Effector memory CD4-positive, alpha-beta T cell (primary cell): ENCODE results near the gene RAB11FIP5.
"Not testable (repeated sequence)": the region's sequence is repeated elsewhere in the genome, so short reads cannot be mapped to it uniquely, and the experiment has no call there.

ENCODE experiments used
- DNase-seq, 3 donors: peaks; one replicate each; pipeline ENCODE4 v3.0.0-alpha.2; 2020
- H3K27ac ChIP-seq: 2 replicates; pipeline ENCODE4 v1.7.0; 2013; ENCODE audit warnings: mild to moderate bottlenecking, low read length, moderate library complexity; ENCODE audit not compliant: insufficient read depth, poor library complexity, severe bottlenecking
- H3K27me3 ChIP-seq: replicated peaks from 2 replicates; pipeline ENCODE4 v1.7.0; 2013; ENCODE audit warnings: mild to moderate bottlenecking, low read length; ENCODE audit not compliant: insufficient read depth, control insufficient read depth, poor library complexity, severe bottlenecking
- H3K36me3 ChIP-seq: 2 replicates; pipeline ENCODE4 v1.7.0; 2013; ENCODE audit warnings: mild to moderate bottlenecking, low read length, moderate library complexity; ENCODE audit not compliant: control insufficient read depth, insufficient read depth
- H3K4me1 ChIP-seq: 2 replicates; pipeline ENCODE4 v1.7.0; 2013; ENCODE audit warnings: low read length, mild to moderate bottlenecking; ENCODE audit not compliant: control insufficient read depth, insufficient read depth, poor library complexity, severe bottlenecking
- H3K4me3 ChIP-seq: 2 replicates; pipeline ENCODE4 v1.7.0; 2013; ENCODE audit warnings: low read length, low read depth, mild to moderate bottlenecking; ENCODE audit not compliant: insufficient read depth, poor library complexity, severe bottlenecking
- H3K9me3 ChIP-seq: 2 replicates; pipeline ENCODE4 v1.7.0; 2013; ENCODE audit warnings: mild to moderate bottlenecking, low read length, moderate library complexity; ENCODE audit not compliant: control insufficient read depth

Gene RAB11FIP5

DNA sequence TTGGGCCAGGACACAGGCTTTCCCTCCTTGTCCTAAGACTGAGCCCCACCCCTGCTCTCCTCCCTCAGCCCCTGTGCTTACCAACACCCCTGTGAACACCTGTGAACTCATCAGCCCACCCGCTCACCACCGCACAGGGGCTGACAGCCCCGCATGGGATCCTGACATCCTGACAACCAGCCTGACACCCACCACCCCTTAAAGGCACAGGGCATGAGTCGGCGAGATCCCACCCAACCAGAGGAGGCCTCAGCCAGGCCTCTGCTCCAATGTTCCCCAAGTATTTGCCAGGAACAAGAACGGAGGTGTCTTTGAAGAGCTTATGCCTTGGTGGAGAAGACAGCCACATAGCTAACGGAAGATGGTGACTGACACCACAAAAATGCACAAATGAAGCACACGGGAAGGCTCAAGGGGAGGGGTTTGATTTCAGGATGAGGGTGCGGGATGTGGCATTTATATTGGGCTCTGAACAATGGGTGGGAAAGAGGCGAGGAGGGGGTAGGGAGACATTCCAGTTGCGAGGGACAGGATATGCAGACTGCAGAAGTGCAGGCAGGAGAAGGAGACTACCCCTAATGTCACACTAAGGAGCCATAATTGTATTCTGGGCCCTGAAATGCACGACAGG is 11.0 kb downstream of the RAB11FIP5 start:
- no peak for DNase-seq
- Histone ChIP-seq H3K9me3 (no peaks in the 10 kb centered on the region), H3K4me1 (peaks cover 10% of the 10 kb centered on the region), H3K36me3 (no peaks in the 10 kb centered on the region), H3K27ac (no peak overlapping the region), H3K4me3 (no peak overlapping the region), H3K27me3 (no peaks in the 10 kb centered on the region)

- Histone ChIP-seq H3K4me3 (no peak overlapping the region), H3K4me1 (peaks cover 10% of the 10 kb centered on the region), H3K36me3 (no peaks in the 10 kb centered on the region), H3K27ac (no peak overlapping the region), H3K27me3 (no peaks in the 10 kb centered on the region), H3K9me3 (no peaks in the 10 kb centered on the region)
- DNase-seq: no peak
These were observed 11.8 kb downstream of the RAB11FIP5 start for GRCh38 chr2:73100956-73101355.

DNA sequence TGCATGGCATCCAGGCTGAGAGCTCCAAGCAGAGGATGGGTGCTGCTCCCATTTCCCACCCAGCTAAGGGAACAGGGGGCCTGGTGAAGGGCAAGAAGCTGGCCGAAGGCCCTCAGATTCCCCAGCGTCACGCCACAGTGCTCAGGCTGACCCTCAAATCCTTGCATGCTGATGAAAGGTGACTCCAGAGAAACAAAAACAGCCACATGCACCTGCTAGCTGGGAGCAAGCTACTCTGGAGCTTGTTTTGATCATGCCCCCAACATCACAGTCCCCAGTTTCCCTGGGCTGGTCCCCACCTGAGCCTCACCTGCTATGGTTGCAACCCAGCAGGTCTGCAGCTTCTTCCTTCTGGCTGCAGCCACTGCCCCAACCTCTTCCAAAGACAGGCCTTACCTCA is 13.3 kb downstream of the RAB11FIP5 start:
- Histone ChIP-seq H3K4me1 (peaks cover 10% of the 10 kb centered on the region), H3K36me3 (no peaks in the 10 kb centered on the region), H3K9me3 (no peaks in the 10 kb centered on the region), H3K4me3 (no peak overlapping the region), H3K27me3 (no peaks in the 10 kb centered on the region), H3K27ac (no peak overlapping the region)
- DNase-seq: no peak

DNA sequence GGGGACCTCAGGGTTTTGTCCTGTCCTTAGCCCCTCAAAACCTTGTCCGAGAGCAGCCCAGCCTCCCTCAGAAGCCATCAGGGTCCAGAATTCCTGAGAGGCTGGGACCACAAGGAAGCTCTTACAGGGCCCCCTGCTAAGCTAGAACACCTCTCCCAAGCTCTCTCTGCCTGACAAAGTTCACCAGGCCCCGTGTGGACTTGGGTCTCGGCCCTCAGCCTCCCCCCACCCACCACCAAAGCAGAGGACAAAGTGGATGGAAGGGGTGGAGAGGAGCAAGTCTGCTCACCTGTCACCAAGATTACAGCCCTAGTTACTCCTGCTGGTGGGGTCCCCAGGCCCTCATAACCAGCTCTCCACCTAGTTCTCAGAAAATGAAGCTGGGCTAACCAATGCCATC is 16.8 kb downstream of the RAB11FIP5 start:
- H3K4me1 ChIP-seq: peaks cover 3% of the 10 kb centered on the region
- no peaks in the 10 kb centered on the region for H3K36me3 ChIP-seq
- H3K4me3 ChIP-seq: no peak overlapping the region

DNA sequence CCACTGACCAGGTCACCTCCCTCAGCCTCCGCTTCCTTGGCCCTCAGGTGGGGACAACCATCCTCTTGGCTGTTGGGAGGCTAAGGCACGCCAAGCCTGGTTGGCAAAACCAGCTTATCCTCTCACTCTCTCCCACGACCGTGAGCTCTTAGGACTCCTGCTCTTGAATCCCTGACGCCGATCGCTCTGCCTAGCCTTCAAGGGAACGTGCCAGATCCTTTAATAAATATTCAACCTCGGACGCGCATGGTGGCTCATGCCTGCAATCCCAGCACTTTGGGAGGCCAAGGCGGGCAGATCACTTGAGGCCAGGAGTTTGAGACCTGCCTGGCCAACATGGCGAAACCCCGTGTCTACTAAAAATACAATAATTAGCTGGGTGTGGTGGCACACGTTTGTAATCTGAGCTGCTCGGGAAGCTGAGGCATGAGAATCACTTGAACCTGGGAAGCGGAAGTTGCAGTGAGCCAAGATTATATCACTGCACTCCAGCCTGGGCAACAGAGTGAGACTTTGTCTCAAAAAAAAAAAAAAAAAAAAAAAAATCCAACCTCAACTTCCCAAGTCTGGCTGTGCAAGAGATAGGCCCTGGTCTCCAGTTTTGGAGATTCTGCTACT is 19.0 kb downstream of the RAB11FIP5 start:
- DNase-seq, H3K27me3 ChIP-seq, H3K4me1 ChIP-seq, H3K36me3 ChIP-seq, H3K27ac ChIP-seq, H3K9me3 ChIP-seq, H3K4me3 ChIP-seq: not testable (repeated sequence)

More for the DNA sequence above, 16.8 kb downstream of the RAB11FIP5 start:
- no peak overlapping the region for H3K27ac ChIP-seq
- no peak for DNase-seq
- H3K9me3 ChIP-seq: no peaks in the 10 kb centered on the region
- no peaks in the 10 kb centered on the region for H3K27me3 ChIP-seq

DNA sequence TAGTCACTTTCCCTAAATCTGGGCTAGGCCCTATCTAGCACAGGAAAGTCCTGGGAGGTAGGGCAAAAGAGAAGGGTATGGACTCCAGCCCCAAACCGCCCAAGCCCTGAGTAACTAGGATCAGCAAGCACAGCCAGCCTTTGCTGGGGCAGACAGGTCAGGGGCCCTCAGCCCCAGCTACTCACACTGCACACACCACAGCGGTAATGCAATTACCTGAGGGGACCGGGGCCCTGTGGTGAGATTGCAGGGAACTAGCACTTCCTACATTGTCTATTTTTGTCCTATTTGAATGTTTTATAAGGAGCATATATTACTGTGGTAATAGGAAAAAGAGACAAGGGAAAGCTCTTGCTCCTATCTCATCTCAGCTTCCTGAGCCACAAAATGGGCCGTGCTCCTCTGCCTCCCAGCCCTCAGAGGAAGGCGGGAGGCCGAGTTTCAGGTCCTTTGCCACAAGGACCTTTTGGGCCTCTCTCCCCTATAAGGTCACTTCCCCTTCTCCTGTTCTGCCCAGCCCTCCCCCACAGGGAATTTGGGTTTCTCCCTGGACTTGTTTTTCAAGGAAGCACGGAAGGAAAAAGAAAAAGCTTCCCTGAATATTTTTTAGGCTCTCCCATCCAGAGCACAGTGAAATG is 20.5 kb downstream of the RAB11FIP5 start:
- no peaks in the 10 kb centered on the region for H3K4me1 ChIP-seq
- no peak overlapping the region for H3K27ac ChIP-seq
- H3K27me3 ChIP-seq: no peaks in the 10 kb centered on the region
- no peak overlapping the region for H3K4me3 ChIP-seq
- DNase-seq: no peak
- H3K36me3 ChIP-seq: peaks cover 9% of the 10 kb centered on the region
- H3K9me3 ChIP-seq: no peaks in the 10 kb centered on the region

DNA sequence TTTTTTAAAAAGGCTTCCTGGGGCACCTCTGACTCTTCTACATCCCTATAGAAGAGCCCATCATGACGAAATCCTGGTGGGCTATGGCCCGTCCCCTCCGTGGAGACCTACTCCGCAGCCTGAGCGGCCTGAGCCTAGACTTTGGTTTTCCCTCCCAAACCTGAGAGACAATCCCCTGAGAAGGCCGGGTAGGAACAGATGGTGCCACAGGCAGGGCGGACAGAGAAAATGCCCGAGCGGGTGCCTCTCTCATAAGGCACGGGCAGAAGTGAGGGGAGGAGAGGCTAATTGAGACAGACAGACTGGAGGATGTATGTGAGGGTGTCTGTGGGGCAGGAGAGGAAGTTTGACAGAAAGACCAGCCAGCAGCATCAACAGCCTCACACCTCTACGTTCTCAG is 21.1 kb downstream of the RAB11FIP5 start:
- no peak for DNase-seq
- no peaks in the 10 kb centered on the region for H3K27me3 ChIP-seq
- no peak overlapping the region for H3K27ac ChIP-seq

DNA sequence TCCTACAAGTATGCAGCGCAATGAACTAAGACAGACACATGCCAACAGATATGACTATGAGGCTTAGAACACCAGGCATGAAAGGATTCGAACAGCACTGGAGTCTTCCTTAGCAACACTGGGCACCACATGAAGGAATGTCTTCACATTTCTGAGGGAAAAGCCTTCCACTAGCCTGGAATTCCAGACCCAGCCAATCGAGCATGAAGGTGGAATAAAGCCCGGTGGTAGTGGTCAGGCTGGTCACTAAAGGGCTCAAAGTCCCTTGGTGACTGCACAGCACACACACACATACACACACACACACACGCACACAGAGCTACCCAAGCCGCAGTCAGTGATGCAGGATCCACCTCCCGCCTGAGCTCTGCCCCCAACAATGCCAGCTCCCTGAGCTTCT is 21.6 kb downstream of the RAB11FIP5 start:
- Histone ChIP-seq H3K36me3 (peaks cover 9% of the 10 kb centered on the region), H3K4me3 (no peak overlapping the region), H3K27ac (no peak overlapping the region), H3K27me3 (no peaks in the 10 kb centered on the region), H3K9me3 (no peaks in the 10 kb centered on the region), H3K4me1 (no peaks in the 10 kb centered on the region)
- no peak for DNase-seq

More for the DNA sequence above, 21.1 kb downstream of the RAB11FIP5 start:
- Histone ChIP-seq H3K4me3 (no peak overlapping the region), H3K9me3 (no peaks in the 10 kb centered on the region), H3K4me1 (no peaks in the 10 kb centered on the region), H3K36me3 (peaks cover 9% of the 10 kb centered on the region)

- no peak overlapping the region for H3K4me3 ChIP-seq
- DNase-seq: no peak
- H3K27me3 ChIP-seq: no peaks in the 10 kb centered on the region
- peaks cover 9% of the 10 kb centered on the region for H3K36me3 ChIP-seq
- H3K9me3 ChIP-seq: no peaks in the 10 kb centered on the region
- H3K27ac ChIP-seq: no peak overlapping the region
- H3K4me1 ChIP-seq: no peaks in the 10 kb centered on the region
These were observed 23.3 kb downstream of the RAB11FIP5 start for GRCh38 chr2:73089270-73090030.

GRCh38 chr2:73088703-73089102 is 24.0 kb downstream of the RAB11FIP5 start:
- Histone ChIP-seq H3K27ac (no peak overlapping the region), H3K36me3 (peaks cover 9% of the 10 kb centered on the region), H3K4me3 (no peak overlapping the region), H3K27me3 (no peaks in the 10 kb centered on the region), H3K4me1 (no peaks in the 10 kb centered on the region), H3K9me3 (no peaks in the 10 kb centered on the region)
- DNase-seq: no peak
